ENCODE measurements around the gene EXOSC7. TPM values are rescaled to one million over a fixed set of nuclear protein-coding genes. Genes with fewer than 3 reads are reported as not detected.

Gene EXOSC7
- total and polyA plus RNA-seq, 10 of the 15 experiments (the other 5 are each of a cell fraction or from before 2014, with no cell fraction given), result 58.0 to 193 (median 82.9) TPM

- TF ChIP-seq SIX5 (IDR thresholded peaks at IDR 0.05; ENCODE audit: low read depth, low read length, severe bottlenecking), result no peak
- TF ChIP-seq JUNB (IDR thresholded peaks at IDR 0.05), result no peak
Measured at GRCh38 chr3:44999782-45000181, 23.7 kb downstream of the EXOSC7 start (continued).

GRCh38 chr3:45000823-45001222 lies 24.8 kb downstream of the EXOSC7 start:
- no peak overlapping the region for H3K27ac ChIP-seq (ENCODE audit: control insufficient read depth, insufficient read depth)
- in situ Hi-C loops (cut with MboI), result no loop called here

More at GRCh38 chr3:45000823-45001222, 24.8 kb downstream of the EXOSC7 start:
- Histone ChIP-seq H2AFZ (ENCODE audit: control insufficient read depth, low read depth, low read length) (no peak overlapping the region), H3K27me3 (replicated peaks in 1 of 2; ENCODE audit: control insufficient read depth in 2 of 2, insufficient read depth in 2 of 2, low read length in 1 of 2) (no peaks in the 10 kb centered on the region), H3K79me2 (ENCODE audit: control insufficient read depth, insufficient read depth, low read length) (no peaks in the 10 kb centered on the region), H3K4me1 (ENCODE audit: control insufficient read depth, insufficient read depth, low read length) (no peaks in the 10 kb centered on the region), H4K20me1 (ENCODE audit: control insufficient read depth, insufficient read depth) (no peaks in the 10 kb centered on the region), H3K4me3 (no peak overlapping the region), H3K36me3 (ENCODE audit: control insufficient read depth in 2 of 2, insufficient read depth in 2 of 2, low read length in 1 of 2) (peaks cover 25 to 51% of the 10 kb centered on the region in 2 experiments), H3K4me2 (ENCODE audit: control insufficient read depth, insufficient read depth) (no peak overlapping the region), H3K9ac (ENCODE audit: control insufficient read depth, insufficient read depth, low read length) (no peak overlapping the region), H3K9me3 (replicated peaks; ENCODE audit: control insufficient read depth, insufficient read depth, low read length) (no peaks in the 10 kb centered on the region)
- WGBS (ENCODE audit: insufficient coverage, insufficient replicate concordance, low lambda C conversion rate, missing lambda C conversion rate), result 100% methylated on average over 4 of the region's 4 CpGs
- SMC1A ChIA-PET (ENCODE audit: uncharacterized antibody, unreplicated experiment), result interaction anchor here (1.1 to 1.4 kb wide), 3 partner anchors 11 to 37 kb away, joined by 4 to 5 read pairs (median 5); no protein-coding TSS in a partner anchor
- RAD21 ChIA-PET (ENCODE audit: unreplicated experiment), result no interaction called here
- POLR2A ChIA-PET, result no interaction called here
- intact Hi-C loops (cut with micrococcal nuclease; ENCODE audit: unreplicated experiment), result no loop called here
- CTCF ChIA-PET, result interaction anchor here (0.6 to 1.4 kb wide), 6 partner anchors 8 to 88 kb away, joined by 3 to 6 read pairs (median 3); no protein-coding TSS in a partner anchor
- DNase-seq (ENCODE audit: low read depth, low spot score) (no peak), ATAC-seq (no peak), FAIRE-seq (no peak)
- TF ChIP-seq YY1 (IDR thresholded peaks at IDR 0.05; ENCODE audit: low read depth, low read length), result no peak
- no peak for TF ChIP-seq ATF3 (IDR thresholded peaks at IDR 0.05; ENCODE audit: borderline replicate concordance, extremely low read depth, low read depth, low read length)
- no peak for TF ChIP-seq RB1 (IDR thresholded peaks at IDR 0.05; ENCODE audit: borderline replicate concordance)
- no peak for TF ChIP-seq RELB (IDR thresholded peaks at IDR 0.05; ENCODE audit: low read depth)
- TF ChIP-seq MYC (IDR thresholded peaks at IDR 0.05; ENCODE audit: insufficient read depth, insufficient read length, insufficient replicate concordance, low read length, severe bottlenecking), result no peak
- TF ChIP-seq NFXL1 (IDR thresholded peaks at IDR 0.05; ENCODE audit: borderline replicate concordance), result no peak
- BruUV-seq (replicated peaks), result no TSS peak

Data from GM12878 (cell line).